GM18867 (cell line): ENCODE results near the gene LPO.

Source experiments
- ATAC-seq: cut with Tn5 transposase; IDR thresholded peaks from one replicate; pipeline ENCODE4 v1.9.1; 2021; ENCODE audit warnings: mild to moderate bottlenecking, moderate library complexity; ENCODE audit not compliant: unreplicated experiment

LPO gene

DNA sequence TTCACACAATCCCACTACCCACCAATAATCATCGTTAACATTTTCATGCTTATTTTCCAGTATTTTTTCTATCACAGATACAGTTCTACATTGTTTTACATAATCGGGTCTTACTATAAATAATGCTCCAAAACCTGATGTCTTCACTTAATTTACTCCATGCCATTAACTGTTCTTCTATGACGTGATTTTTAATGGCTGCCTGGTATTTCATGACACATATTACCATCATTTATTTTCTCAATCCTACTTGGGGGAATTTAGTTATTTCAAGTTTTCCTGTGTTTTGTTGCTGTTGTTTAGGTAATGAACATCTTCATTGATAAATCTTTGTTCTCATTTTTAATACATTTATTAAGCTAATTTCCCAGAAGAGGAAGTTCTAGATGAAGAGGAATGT, 14.7 kb downstream of the LPO start:
- no peak for ATAC-seq

- ATAC-seq = no peak
Observed at GRCh38 chr17:58254803-58255202, 16.4 kb downstream of the LPO start.

DNA sequence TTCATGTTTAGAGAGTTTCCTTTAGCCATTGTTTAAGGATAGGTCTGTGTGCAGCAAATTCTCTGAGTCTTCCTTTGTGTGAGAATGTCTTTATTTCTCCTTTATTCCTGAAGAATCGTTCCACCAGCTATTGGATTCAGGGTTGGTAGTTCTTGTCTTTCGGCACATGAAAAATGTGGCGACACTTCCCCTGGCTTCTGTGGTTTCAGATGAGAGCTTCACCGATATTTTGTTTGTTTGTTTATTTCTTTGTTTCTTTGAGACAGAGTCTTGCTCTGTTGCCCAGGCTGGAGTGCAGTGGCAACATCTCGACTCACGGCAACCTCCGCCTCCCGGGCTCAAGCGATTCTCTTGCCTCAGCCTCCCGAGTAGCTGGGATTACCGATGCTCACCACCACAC, 23.8 kb downstream of the LPO start:
- no peak for ATAC-seq

DNA sequence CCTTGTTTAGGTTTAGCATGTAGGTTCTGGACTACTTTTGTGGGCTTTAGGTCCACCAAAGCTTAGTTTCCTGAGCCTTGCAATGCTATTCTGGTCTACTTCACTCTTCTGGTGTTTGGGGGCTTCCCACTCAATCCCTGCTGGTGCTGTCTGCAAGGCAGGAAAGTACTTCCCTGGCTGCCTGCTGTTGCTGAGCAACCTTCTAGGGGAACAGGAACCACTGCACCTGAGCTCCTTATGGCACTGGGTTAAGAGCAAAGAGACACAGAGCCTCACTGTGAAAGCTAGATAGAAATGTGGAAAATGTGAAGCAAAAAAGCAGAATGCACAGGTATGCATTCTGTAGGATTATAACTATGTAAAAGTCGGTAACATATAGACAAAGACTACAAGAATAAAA, 25.4 kb downstream of the LPO start:
- ATAC-seq = no peak

- no peak for ATAC-seq
Observed at GRCh38 chr17:58264407-58265103, 26.2 kb downstream of the LPO start.

DNA sequence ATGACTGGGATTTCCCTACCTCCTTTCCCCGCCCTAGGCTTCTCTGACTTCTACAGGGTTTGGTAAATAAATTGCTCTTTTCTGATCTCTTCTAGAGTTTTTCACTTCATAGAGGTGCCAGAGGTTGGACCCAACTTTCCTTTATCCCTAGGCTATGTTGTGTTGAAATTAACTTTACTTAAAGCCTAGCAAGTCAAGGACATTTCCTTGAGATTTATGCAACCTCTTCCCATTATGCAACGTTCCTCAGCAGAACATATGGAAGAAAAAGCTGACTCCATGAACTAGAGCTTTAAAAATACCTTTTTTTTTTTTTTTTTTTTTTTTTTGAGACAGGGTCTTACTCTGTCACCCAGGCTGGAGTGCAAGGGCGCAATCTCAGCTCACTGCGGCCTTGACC, 26.9 kb downstream of the LPO start:
- ATAC-seq = no peak

GRCh38 chr17:58265902-58266875, 27.8 kb downstream of the LPO start:
- ATAC-seq = no peak

- no peak for ATAC-seq
Observed at GRCh38 chr17:58267347-58268324, 29.3 kb downstream of the LPO start.

GRCh38 chr17:58268326-58268725, 29.9 kb downstream of the LPO start:
- ATAC-seq = no peak

DNA sequence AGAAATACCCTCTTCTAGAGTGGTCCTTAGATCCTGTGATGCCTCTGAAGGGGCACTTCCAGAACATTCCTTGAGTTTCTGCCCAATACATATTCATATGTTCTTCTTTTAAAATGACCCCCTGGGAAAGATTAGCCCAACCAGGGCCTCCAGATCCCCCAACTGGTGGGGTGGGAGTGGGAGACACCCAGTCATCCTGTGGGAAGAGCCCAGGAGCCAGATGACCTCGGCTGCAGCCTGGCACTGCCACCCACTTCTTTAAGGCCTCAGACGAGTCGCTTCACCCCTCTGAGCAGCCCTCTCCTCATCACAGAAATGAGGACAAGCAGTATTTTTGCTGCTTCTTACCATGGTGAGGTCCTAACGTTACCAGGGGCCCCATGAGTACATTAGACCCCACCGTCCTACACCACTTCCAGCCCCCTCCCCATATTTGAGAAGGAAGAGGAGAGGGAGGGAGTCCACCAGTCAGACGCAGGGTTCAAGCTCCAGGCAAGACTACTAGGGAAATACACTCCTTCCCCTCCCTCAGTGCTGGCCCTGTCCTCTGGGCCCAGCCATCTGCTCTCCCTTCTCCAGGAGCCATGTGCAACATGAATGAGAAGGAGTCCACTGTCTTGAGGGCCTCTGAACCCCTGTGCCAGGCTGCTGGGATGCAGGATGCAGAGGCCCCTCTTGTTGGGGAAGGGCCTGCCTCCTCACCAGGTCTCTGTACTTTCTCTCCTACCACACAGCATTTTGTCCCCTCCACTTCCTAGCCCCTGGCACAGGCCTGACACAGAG, 30.6 kb downstream of the LPO start:
- no peak for ATAC-seq

DNA sequence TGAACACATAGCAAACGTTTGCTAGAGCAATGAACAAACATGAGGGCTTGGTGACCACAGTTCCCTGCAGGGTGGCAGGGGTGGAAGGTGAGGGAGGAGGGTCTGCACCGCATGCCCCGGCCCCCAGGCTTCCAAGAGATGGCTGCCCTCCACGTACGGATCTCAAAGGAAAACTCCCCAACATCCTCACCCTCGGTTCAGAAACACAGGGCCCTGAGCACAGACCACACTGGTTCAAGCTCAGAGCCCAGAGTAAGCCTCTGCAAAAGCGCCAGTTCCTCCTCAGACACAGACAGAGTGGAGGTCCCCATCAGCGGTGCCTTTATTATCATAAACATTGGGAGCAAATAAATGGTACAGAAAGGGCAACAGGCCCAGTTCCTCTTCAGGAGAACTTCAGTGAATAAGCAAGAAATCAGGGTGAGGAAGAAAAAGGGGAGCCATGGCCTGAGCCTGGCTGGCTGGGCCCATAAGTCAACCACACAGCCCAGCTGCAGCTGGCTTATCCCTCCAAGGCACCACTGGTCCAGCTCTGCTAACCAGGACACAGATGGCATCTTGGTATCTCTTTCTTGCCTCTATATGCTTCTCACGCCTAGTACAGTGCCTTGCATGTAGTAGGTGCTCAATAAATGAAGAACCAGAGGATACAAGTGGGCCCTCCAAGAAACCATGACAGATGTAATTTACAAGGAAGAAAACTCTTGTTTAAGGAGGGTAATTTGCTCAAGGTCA, 31.3 kb downstream of the LPO start:
- ATAC-seq = no peak

- ATAC-seq = no peak
Observed at GRCh38 chr17:58270476-58271215, 32.3 kb downstream of the LPO start.

GRCh38 chr17:58271216-58271931, 33.0 kb downstream of the LPO start:
- no peak for ATAC-seq

DNA sequence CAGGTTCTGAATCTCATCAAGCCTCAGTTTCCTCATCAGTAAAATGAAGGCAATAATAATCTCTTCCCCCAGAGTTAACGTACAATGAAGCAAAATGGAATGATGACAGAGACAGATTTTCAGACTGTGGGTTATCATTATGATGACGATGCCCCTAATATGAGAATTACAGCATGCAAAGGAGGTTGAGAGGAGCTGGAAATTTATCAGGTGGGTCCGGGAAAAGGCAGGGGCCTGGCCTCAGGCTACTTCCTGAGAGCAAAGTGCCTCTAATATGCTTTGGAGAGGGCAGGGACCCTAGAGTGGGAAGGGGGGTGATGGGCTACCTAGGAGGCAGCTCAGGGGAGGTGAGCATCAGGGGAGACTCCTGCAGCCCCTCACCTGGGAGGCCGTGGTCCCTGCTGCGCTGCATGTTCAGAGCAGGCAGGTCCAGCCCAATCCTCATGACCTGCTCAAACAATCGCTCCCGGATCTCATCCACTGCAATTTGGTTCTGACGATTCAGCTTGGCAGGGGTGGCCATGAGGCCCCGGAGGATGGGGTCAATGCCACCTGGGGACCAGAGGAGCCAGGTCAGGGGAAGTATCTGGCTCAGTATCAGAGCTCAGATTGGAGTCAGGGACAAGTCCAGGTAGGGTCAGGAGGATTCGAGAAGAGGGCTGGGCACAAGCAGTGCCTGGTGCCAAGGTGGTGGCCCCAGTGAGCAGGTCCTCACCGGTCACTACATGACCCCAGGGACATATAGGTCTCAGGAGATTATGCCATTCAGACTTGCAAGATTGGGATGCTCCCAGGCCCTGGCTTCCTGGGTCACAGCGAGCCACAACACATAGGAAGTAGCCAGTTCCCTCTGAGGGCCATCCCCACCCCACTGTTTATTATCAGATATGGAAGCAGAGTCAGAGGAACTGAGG, 34.2 kb downstream of the LPO start:
- no peak for ATAC-seq

DNA sequence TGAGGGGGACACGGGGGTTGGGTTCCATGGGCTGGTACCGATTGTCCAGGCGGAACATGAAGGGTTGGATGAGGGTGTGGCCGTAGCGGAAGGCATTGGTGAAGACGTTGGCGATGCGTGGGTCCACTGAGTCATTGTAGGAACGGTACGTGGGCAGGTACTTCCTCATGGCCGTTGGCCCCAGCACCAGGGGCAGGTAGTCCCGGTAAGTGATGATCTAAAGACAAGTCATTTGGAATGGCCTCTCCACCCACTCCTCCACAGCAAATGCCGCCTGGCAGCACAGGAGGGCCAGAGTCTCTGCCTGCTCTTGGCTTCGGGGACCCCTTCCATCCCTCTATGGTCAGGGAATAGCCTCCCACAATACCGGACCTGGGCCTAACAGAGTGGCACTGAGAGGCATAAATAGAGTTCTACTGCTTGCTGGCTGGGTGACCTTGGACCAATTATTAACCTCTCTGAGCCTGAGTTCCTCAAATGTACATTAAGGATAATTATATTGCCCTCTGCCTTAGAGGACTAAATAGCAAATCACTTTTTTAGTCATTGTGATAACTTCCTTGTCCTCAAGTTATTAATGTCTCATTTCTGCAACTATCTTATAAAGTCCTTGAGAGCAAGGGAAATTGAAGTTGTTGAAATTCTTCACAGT, 35.2 kb downstream of the LPO start:
- ATAC-seq = no peak

GRCh38 chr17:58275417-58275816, 37.0 kb downstream of the LPO start:
- no peak for ATAC-seq

DNA sequence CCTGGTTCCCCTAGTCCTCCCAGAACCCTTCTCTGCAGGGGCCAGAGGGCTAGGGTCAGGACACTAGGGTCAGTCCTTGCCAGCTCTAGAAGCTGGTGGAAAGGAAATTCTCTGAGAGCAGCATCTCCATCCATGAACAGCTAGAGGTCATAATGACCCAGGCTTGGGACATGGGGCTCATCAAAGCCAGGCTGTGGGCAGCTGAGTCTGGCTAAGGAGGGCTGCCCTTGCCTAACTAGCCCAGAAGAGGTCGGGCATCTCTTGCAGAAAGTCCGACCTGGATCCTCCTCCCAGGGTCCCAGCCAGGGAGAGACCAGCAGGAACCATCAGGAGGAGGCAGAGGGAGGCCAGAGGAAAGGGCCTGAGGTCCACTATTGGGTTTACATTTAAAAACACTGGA, 38.0 kb downstream of the LPO start:
- no peak for ATAC-seq
